NCI-H2171 (cell line): ENCODE data around the gene KCNQ2.

Experiments used
- DNase-seq: peaks from one replicate; lab custom pipeline; 2025; lab: John Stamatoyannopoulos, UW

The KCNQ2 gene

GRCh38 chr20:63417097-63417737, 55.2 kb downstream of the KCNQ2 start:
- no peak for DNase-seq

GRCh38 chr20:63416631-63417030, 55.8 kb downstream of the KCNQ2 start:
- DNase-seq: peak; percentile 24

DNA sequence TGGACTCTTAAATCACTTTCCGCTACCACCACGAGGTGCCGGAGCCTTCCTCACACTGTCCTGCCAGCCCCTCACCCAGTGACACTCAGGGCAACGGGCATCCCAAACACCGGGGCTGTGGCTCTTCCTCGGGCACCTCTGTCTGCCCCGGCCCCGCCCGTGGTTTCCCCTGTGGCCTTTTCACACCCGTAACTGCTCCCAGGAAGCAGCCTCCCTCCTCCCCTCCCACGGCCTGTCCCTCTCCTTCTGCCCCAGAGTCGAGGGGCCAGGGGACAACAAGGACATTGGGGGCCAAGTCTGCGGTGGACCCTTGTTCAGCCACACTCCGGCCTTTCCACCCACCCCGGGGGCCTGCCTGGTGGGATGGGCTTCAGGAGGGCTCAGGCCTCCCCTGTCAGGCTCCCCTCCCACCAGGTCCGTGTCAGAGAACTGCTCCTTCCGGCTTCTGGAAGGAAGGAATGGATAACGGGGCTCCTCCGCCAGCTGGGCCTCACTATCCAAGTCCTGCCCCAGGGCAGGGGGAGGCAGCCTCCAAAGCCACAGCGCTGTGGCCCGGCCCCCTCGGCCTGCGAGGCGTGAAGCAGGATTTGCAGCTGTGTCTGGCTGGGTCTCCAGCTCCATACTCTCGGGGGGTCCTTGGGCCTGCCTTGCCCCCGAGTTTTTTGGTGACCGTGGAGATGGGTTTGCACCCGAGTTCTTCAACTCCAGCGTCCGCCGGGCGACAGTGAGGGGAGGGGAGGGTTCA, 56.6 kb downstream of the KCNQ2 start:
- DNase-seq: no peak

GRCh38 chr20:63414720-63415430, 57.6 kb downstream of the KCNQ2 start:
- no peak for DNase-seq

GRCh38 chr20:63413963-63414684, 58.3 kb downstream of the KCNQ2 start:
- no peak for DNase-seq

DNA sequence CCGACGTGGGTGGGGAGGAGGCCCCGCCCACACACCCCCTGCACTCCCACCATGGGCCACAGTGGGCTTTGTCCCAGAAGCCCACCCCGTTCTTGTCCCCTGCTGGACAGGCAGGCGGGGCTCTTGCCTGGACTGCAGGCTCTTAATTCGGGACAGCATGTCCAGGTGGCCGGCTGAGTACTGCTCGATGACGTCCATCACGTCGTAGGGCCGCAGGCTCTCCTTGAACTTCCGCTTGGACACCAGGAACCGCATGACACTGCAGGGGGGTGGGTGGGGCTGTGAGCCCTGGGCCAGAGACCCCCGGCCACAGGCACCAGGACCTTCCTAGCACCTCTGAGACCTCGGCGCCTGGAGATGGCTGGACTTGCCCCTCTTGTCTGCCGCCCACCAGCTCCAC, 59.1 kb downstream of the KCNQ2 start:
- DNase-seq: no peak

DNA sequence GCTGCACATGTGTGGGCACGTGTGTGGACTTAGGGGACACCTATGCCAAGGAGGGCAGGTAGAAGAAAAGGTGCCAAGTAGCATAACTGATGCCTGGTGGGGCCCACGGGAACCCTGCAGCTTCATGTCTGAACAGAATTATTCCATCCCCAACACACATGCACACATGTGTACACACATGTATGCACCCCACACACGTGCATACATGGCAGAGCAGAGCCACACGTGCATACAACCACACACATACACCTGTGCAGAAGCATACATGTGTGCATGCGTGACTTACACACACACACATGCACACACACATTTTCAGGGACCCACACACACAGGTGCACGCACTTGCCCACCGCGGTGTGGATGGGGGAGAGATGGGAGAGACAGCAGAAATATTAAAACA, 59.6 kb downstream of the KCNQ2 start:
- no peak for DNase-seq

GRCh38 chr20:63411898-63412631, 60.4 kb downstream of the KCNQ2 start:
- no peak for DNase-seq

DNA sequence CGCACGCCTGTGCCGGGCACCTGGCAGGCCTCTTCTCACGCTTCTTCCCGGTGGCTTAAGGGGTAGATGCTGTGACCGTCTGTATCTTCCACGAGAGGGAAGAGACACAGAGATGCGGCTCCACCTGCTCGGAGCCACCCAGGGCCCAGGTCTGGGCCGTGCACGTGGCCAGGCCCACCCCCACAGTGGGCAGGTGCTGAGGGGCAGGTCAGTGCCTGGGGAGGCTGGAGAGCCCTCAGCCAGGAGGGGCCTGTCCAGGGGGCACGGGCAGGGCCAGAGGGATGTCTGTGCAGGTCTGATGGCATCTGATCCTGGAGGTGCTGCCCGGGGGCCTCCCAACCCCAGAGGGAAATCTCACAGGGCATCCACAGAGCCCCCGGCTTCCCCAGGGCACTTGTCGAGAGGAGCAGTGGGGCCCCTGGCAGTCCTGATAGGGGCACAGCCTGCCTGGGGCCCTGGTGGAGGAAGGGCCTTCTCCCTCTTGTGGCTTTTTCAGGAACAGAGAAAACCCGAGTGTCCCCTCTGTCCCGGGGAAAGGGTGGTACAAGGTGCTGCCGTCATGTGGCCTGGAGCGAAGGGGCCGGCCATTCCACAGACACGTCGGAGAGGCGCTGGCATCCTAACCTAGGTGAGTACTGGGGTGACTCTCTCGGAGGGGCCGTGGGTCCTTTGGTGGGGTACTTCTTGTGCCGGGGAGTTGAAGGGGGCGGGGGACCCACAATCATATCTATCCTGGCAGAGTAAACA, 61.1 kb downstream of the KCNQ2 start:
- DNase-seq: no peak

DNA sequence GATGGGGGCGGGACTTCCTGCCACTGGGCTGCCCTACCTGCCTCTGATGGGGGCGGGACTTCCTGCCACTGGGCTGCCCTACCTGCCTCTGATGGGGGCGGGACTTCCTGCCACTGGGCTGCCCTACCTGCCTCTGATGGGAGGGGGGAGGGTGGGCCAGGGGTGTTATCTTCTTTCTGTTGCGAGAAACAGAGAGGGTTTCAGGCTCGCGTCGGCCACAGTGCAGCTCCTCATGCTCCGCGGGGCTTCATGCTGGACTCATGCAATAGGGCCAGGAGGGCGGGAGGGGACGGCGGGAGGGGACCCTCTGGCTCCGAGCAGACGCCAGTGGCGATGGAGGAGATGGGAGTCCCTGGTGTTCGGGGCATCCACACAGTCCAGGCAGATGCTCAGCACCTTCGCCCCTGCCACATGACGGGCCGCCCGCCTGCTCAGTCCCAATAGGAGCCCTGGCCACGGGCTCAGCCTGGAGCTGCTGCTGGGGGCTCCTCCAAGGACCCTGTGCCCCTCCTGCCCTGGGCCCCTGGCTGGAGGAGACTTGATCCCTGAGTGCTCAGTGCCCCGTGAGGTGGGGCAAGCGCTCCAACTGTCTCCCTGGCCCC, 62.5 kb downstream of the KCNQ2 start:
- peak; percentile 73 for DNase-seq

- DNase-seq: peak; percentile 78
Measured at GRCh38 chr20:63409066-63409833, 63.2 kb downstream of the KCNQ2 start.

DNA sequence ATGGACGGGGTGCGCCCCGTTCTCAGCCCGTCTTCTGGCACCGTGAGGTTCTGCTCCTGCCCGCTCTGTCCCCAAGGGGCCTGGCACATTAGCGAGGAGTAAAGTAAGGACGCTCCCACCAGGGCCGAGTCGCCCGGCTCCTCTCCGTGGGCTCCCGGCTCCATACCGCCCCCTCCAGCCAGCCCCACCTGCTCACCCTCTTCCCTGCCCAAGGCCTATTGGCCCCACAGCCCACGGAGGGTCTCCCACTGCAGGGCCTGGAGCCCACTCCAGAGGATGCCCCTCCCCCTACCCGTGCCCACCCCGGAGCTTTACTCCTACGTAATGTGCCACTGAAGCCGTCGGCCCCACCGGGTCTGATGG, 63.8 kb downstream of the KCNQ2 start:
- no peak for DNase-seq

- no peak for DNase-seq
Measured at GRCh38 chr20:63407928-63408683, 64.3 kb downstream of the KCNQ2 start.

DNA sequence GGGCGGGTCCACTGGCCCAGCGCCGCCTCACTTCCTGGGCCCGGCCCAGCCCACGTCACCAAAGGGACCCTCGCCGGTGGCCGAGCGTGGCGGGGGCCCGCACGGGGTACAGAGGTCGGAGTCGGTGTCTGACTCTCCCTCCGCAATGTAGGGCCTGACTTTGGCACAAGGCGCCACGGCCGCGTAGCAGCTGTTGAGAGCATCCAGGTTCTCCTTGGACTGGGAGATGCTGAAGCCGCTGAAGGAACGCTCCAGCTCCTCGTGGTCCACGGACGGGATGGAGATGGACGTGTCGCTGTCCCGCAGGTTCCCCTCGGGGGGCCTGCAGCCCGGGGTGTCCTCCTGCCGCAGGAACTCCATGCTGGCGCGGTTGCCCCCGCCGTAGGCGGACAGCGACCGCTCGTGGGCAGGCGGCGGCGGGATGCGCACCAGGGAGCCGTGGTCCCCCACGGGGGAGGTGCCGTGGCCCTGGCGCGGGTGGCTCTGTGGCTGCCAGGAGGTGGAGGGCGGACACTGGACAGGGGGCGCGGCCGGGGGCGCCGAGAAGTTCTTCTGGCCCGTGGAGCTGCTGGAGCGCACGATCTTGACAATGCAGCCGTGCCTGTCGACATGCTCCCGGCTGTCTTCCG, 65.7 kb downstream of the KCNQ2 start:
- no peak for DNase-seq

DNA sequence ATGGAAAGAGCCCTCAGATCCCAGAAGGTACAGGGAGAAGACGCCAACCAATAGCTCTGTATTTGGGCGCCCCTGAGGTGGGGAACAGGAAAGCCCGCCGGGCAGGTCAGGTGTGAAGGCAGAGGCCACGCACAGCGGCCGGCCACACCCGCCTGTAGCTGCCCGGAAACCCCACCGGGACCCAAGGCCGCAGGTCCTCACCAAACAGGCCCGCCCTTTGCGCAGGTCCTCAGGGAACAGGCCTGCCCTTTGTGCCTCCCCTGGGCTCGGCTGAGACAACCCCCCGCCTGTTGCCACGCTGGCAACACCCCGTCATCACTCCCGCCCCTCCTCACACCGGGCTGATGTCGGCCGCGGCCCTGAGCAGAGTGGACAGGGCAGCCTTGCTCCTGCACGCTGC, 66.4 kb downstream of the KCNQ2 start:
- DNase-seq: no peak

- no peak for DNase-seq
Measured at GRCh38 chr20:63405102-63405730, 67.2 kb downstream of the KCNQ2 start.

GRCh38 chr20:63404129-63405085, 68.0 kb downstream of the KCNQ2 start:
- DNase-seq: peak; percentile 95
